Liver (tissue), 9 donors: ENCODE results near the gene LIN9. TPM values are rescaled to one million over a fixed set of nuclear protein-coding genes. Genes with fewer than 3 reads are reported as not detected.

Experiments used
- DNase-seq: peaks from one replicate; pipeline ENCODE4 v3.0.0-alpha.2; 2017; ENCODE audit warnings: low spot score
- H3K27ac ChIP-seq, 2 donors: one replicate each; pipeline ENCODE4 v1.7.0; 2013; ENCODE audit warnings: inconsistent platforms in 2 of 2, low read length in 2 of 2, control low read depth in 1 of 2, low read depth in 1 of 2, mild to moderate bottlenecking in 1 of 2
- H3K27me3 ChIP-seq, 4 donors: one replicate each; pipeline versions ENCODE4 v1.6.1 to v1.7.0; 2013; ENCODE audit warnings: low read length in 3 of 4, inconsistent platforms in 1 of 4, mild to moderate bottlenecking in 1 of 4, moderate library complexity in 1 of 4; ENCODE audit not compliant: control insufficient read depth in 4 of 4, insufficient read depth in 4 of 4
- H3K36me3 ChIP-seq, 4 donors: one replicate each; pipeline versions ENCODE4 v1.6.1 to v1.7.0; 2013; ENCODE audit warnings: low read length in 3 of 4, mild to moderate bottlenecking in 3 of 4, low read depth in 1 of 4, moderate library complexity in 1 of 4; ENCODE audit not compliant: control insufficient read depth in 4 of 4, insufficient read depth in 3 of 4
- H3K4me1 ChIP-seq, 4 donors: one replicate each; pipeline versions ENCODE4 v1.6.1 to v1.7.0; 2013; ENCODE audit warnings: low read length in 3 of 4, mild to moderate bottlenecking in 3 of 4, moderate library complexity in 1 of 4; ENCODE audit not compliant: control insufficient read depth in 4 of 4, insufficient read depth in 4 of 4
- H3K4me3 ChIP-seq, 3 donors: one replicate each; pipeline versions ENCODE4 v1.6.1 to v1.7.0; 2013; ENCODE audit warnings: low read length in 3 of 3, control low read depth in 1 of 3, low read depth in 1 of 3, mild to moderate bottlenecking in 1 of 3
- H3K9ac ChIP-seq, 2 donors: one replicate each; pipeline ENCODE4 v1.7.0; 2013; ENCODE audit warnings: low read length in 2 of 2, mild to moderate bottlenecking in 2 of 2, moderate library complexity in 2 of 2, control low read depth in 1 of 2, low read depth in 1 of 2
- H3K9me3 ChIP-seq, 4 donors: one replicate each; pipeline versions ENCODE4 v1.6.1 to v1.7.0; 2013; ENCODE audit warnings: low read length in 3 of 4; ENCODE audit not compliant: control insufficient read depth in 4 of 4
- ATF3 ChIP-seq: IDR thresholded peaks from 2 replicates; pipeline ENCODE4 v1.6.1; 2016; ENCODE audit warnings: antibody characterized with exemption
- CTCF ChIP-seq: fragments of 150-350 bp; IDR thresholded peaks from 2 replicates; pipeline ENCODE4 v1.5.1; 2017; ENCODE audit warnings: improper control_type of control experiment, low read depth, low read length; ENCODE audit not compliant: missing input control
- EGR1 ChIP-seq, 2 donors: IDR thresholded peaks; 2 replicates each; pipeline ENCODE4 v1.6.1; 2016 to 2018; ENCODE audit warnings: antibody characterized with exemption in 2 of 2, low read depth in 2 of 2
- FOXA1 ChIP-seq: IDR thresholded peaks from 2 replicates; pipeline ENCODE4 v1.6.1; 2016; ENCODE audit warnings: antibody characterized with exemption
- HNF4A ChIP-seq, 2 donors: conservative IDR thresholded peaks; 2 replicates each; pipeline ENCODE4 v1.6.1; 2016; ENCODE audit warnings: antibody characterized with exemption in 2 of 2, mild to moderate bottlenecking in 2 of 2
- HNF4G ChIP-seq: IDR thresholded peaks from 2 replicates; pipeline ENCODE4 v1.6.1; 2016; ENCODE audit warnings: antibody characterized with exemption
- JUND ChIP-seq, 2 donors: IDR thresholded peaks; 2 replicates each; pipeline ENCODE4 v1.6.1; 2016; ENCODE audit warnings: antibody characterized with exemption in 2 of 2
- MAX ChIP-seq: IDR thresholded peaks from 2 replicates; pipeline ENCODE4 v1.6.1; 2016; ENCODE audit warnings: antibody characterized with exemption
- RAD21 ChIP-seq, 2 donors: IDR thresholded peaks; 2 replicates each; pipeline ENCODE4 v1.6.1; 2016; ENCODE audit warnings: antibody characterized with exemption in 2 of 2, mild to moderate bottlenecking in 2 of 2
- REST ChIP-seq: IDR thresholded peaks from 2 replicates; pipeline ENCODE4 v1.6.1; 2016; ENCODE audit warnings: antibody characterized with exemption, mild to moderate bottlenecking
- RXRA ChIP-seq, 2 donors: IDR thresholded peaks; 2 replicates each; pipeline ENCODE4 v1.6.1; 2017 to 2018; ENCODE audit warnings: antibody characterized with exemption in 2 of 2, mild to moderate bottlenecking in 1 of 2
- SP1 ChIP-seq: IDR thresholded peaks from 2 replicates; pipeline ENCODE4 v1.6.1; 2018; ENCODE audit warnings: antibody characterized with exemption, mild to moderate bottlenecking
- TAF1 ChIP-seq: conservative IDR thresholded peaks from 2 replicates; pipeline ENCODE4 v1.6.1; 2016; ENCODE audit warnings: antibody characterized with exemption, mild to moderate bottlenecking
- YY1 ChIP-seq: IDR thresholded peaks from 2 replicates; pipeline ENCODE4 v1.6.1; 2016; ENCODE audit warnings: antibody characterized with exemption, mild to moderate bottlenecking
- ZBTB33 ChIP-seq: IDR thresholded peaks from 2 replicates; pipeline ENCODE4 v1.6.1; 2016; ENCODE audit warnings: antibody characterized with exemption
- WGBS: extraction: QIAGEN DNeasy Blood & Tissue Kit; methylation state at CpG from one replicate; pipeline ENCODE4 v1.1.7; 2013; 5-methylcytosine and 5-hydroxymethylcytosine counted together
- polyA plus RNA-seq, 2 donors: library from polyadenylated mRNA; stranded (reverse) in 1 of 2; unstranded in 1 of 2; fragments of 200-250 nt in 1 of 2; fragments of >200 nt in 1 of 2; fragmentation: Nextera tagmentation in 1 of 2; extraction: Ambion mirVana in 1 of 2; gene quantifications; one replicate each; pipeline versions ENCODE4 v1.2.1 to v1.2.3, GENCODE V29; 2013 to 2015
- total RNA-seq, 2 donors: library from RNA; depleted of rRNA; stranded (reverse); fragments of >200 nt; gene quantifications; one replicate each; pipeline ENCODE4 v1.2.3, GENCODE V29; 2014
- donor health status: healthy.
- donor health status: healthy.
- donor health status: healthy.
- donor health status: healthy.
- donor health status: healthy.

LIN9 gene
- total RNA-seq (1 to 10 TPM; 1.3 to 7.9 TPM), polyA plus RNA-seq (under 1 TPM; 0.50 to 0.65 TPM)

GRCh38 chr1:226308723-226309397 is at the start of gene LIN9:
LIN9 (minus strand) TSS chr1:226309164; CDS start chr1:226309139, 25 bp downstream.
- WGBS = under 1% methylated on average over 77 of the region's 77 CpGs
- Histone ChIP-seq H3K4me3 (peak within 1 kb of the TSS; percentile 54 to 99 (median 86)), H3K36me3 (no peaks in the 10 kb centered on the region), H3K4me1 (peaks cover 3 to 18% (median 7%) of the 10 kb centered on the region in 4 donors), H3K9ac (peak within 1 kb of the TSS; percentile 53 to 54), H3K9me3 (no peaks in the 10 kb centered on the region), H3K27me3 (peaks cover 0 to 2% (median 0%) of the 10 kb centered on the region in 4 donors), H3K27ac (peak within 1 kb of the TSS; percentile 23 to 46)
- peak; percentile 96 for DNase-seq
- TF ChIP-seq SP1 = no peak
- TF ChIP-seq YY1 = peak; percentile 97

GRCh38 chr1:226357416-226357815 is 48.5 kb upstream of the LIN9 start:
- TF ChIP-seq ZBTB33 (no peak), JUND (IDR thresholded peaks at IDR 0.05) (no peak), HNF4G (no peak), EGR1 (IDR thresholded peaks at IDR 0.05; ENCODE audit: low read depth in 2 of 2) (no peak), SP1 (no peak), YY1 (no peak), REST (no peak), MAX (no peak), RXRA (IDR thresholded peaks at IDR 0.05) (no peak), RAD21 (IDR thresholded peaks at IDR 0.05) (no peak), FOXA1 (no peak), TAF1 (no peak), CTCF (no peak), ATF3 (no peak), HNF4A (conservative IDR thresholded peaks at IDR 0.05) (no peak)
- no peak for DNase-seq
- Histone ChIP-seq H3K36me3 (peaks cover 3 to 48% (median 25%) of the 10 kb centered on the region in 4 donors), H3K9ac (no peak overlapping the region), H3K9me3 (no peaks in the 10 kb centered on the region), H3K27ac (no peak overlapping the region), H3K27me3 (no peaks in the 10 kb centered on the region), H3K4me3 (no peak overlapping the region), H3K4me1 (no peaks in the 10 kb centered on the region)
- 95% methylated on average over 2 of the region's 2 CpGs for WGBS
